GM12875 (cell line): ENCODE data around the gene MRPL14.

Source experiments
- H3K4me3 ChIP-seq: one replicate; pipeline ENCODE4 v1.5.1; 2011; ENCODE audit warnings: low read depth, low read length, control low read depth
- TF ChIP-seq, protein P1 (sequence below): IDR thresholded peaks from 2 replicates; pipeline ENCODE4 v1.5.1; 2011; ENCODE audit warnings: low read depth, mild to moderate bottlenecking, control low read depth, inconsistent platforms, low read length, moderate library complexity, borderline replicate concordance; ENCODE audit not compliant: insufficient read depth

Gene MRPL14

DNA sequence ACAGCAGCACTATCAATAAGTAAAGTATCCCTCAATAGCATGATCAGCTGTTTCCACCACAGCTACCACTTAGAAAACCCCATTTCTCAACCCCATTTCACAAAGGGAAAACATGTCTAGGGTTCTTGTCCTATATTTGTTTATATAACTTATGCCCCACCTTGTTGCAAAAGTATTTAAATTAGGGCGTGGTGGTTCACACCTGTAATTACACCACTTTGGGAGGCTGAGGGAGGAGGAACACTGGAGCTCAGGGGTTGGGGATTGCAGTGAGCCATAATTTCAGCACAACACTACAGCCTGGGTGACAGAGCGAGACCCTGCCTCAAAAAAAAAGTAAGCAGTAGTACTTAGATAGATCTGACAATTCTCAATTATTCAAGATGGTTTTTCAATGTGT, 3.7 kb downstream of the MRPL14 start:
- no peak overlapping the region for H3K4me3 ChIP-seq
- TF ChIP-seq, protein P1, sequence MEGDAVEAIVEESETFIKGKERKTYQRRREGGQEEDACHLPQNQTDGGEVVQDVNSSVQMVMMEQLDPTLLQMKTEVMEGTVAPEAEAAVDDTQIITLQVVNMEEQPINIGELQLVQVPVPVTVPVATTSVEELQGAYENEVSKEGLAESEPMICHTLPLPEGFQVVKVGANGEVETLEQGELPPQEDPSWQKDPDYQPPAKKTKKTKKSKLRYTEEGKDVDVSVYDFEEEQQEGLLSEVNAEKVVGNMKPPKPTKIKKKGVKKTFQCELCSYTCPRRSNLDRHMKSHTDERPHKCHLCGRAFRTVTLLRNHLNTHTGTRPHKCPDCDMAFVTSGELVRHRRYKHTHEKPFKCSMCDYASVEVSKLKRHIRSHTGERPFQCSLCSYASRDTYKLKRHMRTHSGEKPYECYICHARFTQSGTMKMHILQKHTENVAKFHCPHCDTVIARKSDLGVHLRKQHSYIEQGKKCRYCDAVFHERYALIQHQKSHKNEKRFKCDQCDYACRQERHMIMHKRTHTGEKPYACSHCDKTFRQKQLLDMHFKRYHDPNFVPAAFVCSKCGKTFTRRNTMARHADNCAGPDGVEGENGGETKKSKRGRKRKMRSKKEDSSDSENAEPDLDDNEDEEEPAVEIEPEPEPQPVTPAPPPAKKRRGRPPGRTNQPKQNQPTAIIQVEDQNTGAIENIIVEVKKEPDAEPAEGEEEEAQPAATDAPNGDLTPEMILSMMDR = no peak

DNA sequence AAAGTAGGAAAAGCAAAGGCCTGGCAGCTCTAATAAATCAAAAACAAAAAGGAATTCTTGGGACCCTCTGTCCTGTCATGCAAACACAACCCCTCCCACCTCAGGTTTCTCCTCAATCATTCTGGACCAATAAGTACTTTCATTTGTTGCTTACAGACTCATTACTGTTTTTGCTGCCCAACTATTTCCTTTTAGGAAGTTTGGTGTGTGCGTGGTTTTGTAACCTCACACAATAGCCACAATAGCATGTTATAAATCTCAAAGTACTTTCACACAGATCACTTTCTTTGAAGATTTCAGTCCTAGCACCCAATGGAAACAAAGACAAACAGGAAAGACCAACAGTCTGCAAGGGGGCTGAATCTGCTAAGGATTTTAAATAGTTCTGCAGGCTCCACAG, 4.5 kb downstream of the MRPL14 start:
- H3K4me3 ChIP-seq = no peak overlapping the region
- TF ChIP-seq, protein P1 = no peak

DNA sequence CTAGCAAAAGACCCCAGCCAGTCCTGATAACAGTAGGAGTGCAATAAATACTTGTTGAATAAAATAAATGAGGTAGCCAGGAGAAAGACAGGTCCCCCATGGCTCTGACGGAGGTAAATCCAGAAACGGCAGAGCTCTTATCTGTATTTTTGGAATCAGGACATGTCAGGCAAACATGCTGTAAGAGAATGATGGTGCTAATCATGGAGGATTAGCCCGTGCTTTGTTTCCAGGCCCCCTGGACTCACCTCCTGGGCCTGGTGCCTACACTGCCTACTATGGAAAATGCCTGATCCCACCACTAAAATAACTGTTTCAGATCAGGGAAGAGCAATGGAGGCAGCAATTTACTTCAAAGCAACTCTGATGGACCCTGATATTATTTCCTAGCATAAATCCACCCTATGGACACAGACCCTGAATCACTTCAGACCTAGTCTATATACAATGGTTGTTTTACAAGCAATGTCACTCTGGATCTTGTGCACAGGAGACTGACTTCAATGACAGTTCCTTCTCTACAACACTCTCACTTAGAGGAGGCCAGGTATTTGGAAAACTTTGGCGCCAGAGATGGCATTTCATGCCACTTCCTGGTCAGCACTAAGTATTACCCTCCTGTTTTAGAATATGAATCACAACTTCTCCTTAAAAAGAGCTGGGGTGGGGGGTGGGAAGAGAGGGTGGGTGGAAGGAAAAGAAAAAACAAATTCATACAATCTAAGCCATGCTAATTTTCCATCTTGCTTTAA, 6.4 kb downstream of the MRPL14 start:
- H3K4me3 ChIP-seq = no peak overlapping the region
- TF ChIP-seq, protein P1 = no peak

DNA sequence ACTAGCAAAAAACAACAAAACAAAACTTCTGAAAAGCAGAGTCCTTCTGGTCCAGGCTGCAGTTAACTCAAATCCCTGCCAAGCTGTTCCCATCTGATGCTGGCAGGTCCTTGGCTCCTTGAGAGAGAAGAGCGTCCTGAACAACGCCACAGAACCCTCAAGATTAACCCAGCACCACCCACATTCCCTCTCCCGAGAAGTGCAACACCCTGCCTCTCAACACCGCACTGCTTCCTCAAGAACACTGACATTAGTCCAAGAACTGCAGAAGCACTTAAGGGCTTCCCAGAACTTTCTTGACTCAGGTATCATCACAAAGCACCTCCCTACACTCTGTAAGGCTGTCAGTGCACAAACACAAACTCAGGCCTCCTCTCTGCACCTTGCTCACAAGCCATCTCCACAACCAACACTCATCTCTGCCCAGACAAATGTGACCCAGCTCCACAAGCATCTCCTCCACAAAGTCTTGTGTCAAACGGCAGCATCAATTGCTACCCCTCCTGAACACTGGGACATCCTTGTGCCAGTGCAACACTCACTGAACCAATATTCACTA, 7.5 kb downstream of the MRPL14 start:
- H3K4me3 ChIP-seq = no peak overlapping the region
- TF ChIP-seq, protein P1 = no peak

- TF ChIP-seq, protein P1 = no peak
- H3K4me3 ChIP-seq = no peak overlapping the region
Measured at GRCh38 chr6:44117397-44118128, 9.7 kb downstream of the MRPL14 start.

DNA sequence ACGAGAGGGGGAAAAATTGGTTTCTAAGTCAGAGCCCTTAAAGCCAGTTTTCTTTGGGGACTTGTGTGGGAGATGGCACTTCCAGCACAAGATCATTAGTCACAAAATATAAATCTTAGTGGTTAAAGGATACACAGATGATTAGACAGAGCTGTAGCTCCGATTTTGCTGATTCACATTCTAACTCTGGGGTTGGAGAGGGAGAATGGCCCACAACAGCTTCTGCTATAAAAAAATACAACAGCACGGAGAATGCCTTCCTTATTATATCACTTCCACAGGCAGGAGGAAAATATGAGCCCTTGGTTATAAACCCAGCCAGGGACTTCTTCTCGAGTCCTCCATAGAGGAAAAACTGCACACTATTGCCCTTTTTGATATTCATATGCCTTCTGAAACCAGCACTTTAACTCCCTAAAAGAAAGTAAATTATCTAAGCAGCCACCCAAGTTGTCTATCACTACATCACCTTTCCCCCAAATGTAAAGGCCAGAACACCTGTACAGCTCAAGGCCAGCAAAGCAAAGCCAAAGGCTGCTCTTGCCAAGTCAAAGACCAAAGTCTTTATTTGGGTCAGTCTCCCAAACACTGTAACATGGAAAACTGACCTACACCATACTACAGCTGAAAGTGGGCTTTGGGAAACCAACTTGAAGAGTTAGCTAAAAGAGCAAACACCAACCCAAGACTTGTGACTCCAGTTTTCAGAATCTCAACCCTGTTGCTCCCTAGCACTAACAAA, 10.4 kb downstream of the MRPL14 start:
- no peak overlapping the region for H3K4me3 ChIP-seq

More for the DNA sequence above, 10.4 kb downstream of the MRPL14 start:
- TF ChIP-seq, protein P1 = no peak
